Peyer's patch (tissue), 4 donors: ENCODE measurements around the gene IL4I1.

Experiments
- CTCF ChIP-seq, 6 experiments: fragments of 450-650 bp in 4 of 6; fragments of 200-600 bp in 2 of 6; sonication (generic) in 1 of 6; IDR thresholded peaks; one replicate each; pipeline ENCODE4 v1.5.1; 2017 to 2019; ENCODE audit warnings: antibody characterized with exemption in 6 of 6, mild to moderate bottlenecking in 3 of 6, moderate library complexity in 1 of 6
- POLR2A ChIP-seq, 2 donors: fragments of 450-650 bp; IDR thresholded peaks; one replicate each; pipeline ENCODE4 v1.5.1; 2017; ENCODE audit warnings: antibody characterized with exemption in 2 of 2, mild to moderate bottlenecking in 2 of 2, moderate library complexity in 2 of 2

GRCh38 chr19:49851456-49852259 lies 45.0 kb downstream of the IL4I1 start:
- TF ChIP-seq CTCF (IDR thresholded peaks at IDR 0.05) (no peak), POLR2A (IDR thresholded peaks at IDR 0.05) (no peak)
